NT2/D1 (cell line): Measurements from ENCODE around the gene REEP6.

ENCODE experiments used
- YY1 ChIP-seq: IDR thresholded peaks from 2 replicates; pipeline ENCODE4 v1.6.1; 2011; ENCODE audit not compliant: insufficient read length, insufficient read depth
- ZNF274 ChIP-seq: IDR thresholded peaks from 2 replicates; pipeline ENCODE4 v1.6.1; 2011; ENCODE audit warnings: mild to moderate bottlenecking, low read depth, low read length

DNA sequence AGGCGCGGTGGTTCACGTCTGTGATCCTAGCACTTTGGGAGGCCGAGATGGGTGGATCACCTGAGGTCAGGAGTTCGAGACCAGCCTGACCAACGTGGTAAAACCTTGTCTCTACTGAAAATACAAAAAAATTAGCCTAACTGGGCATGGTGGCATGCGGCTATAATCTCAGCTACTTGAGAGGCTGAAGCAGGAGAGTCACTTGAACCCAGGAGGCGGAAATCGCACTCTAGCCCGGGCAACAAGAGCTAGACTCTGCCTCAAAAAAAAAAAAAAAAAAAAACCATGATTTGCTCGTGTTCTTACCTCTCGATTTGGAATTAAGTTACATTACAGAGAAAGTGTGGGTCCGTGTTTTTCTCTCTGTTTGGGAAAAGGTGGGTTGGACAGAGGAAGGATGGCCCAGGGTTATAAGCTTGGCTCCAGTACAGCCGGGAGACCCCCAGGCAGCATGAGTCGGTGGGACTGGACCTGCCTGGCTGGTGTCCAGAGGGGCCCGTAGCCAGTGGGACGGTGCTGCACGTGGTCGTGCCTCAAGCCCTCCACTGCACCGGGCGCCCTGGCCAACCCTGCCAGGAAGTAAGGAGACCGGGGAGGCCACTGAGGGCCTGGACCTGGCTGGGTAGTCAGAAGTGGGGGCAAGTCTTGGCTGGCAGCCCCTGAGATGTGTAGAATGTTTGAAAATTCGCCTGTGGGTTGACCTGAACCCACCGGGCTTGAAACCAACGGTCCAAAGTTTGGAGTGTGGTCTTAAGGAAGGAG is 49.1 kb upstream of the REEP6 start:
- no peak for TF ChIP-seq YY1
- TF ChIP-seq ZNF274, result no peak
